Right atrium auricular region (tissue), 2 donors: ENCODE data around the gene CCNC. TPM values are rescaled to one million over a fixed set of nuclear protein-coding genes. Genes with fewer than 3 reads are reported as not detected.

Experiments
- DNase-seq: peaks from one replicate; pipeline ENCODE4 v3.0.0-alpha.2; 2019; ENCODE audit warnings: low spot score
- H3K27ac ChIP-seq, 2 donors: fragments of 200-600 bp; sonication (generic); 1 replicate in 1 of 2; 2 replicates in 1 of 2; pipeline ENCODE4 v1.5.1; 2016 to 2019
- H3K27me3 ChIP-seq, 2 donors: fragments of 200-600 bp; sonication (generic); one replicate each; pipeline versions ENCODE4 v1.5.1 to v1.6.0; 2017 to 2019
- H3K36me3 ChIP-seq: fragments of 200-600 bp; sonication (generic); one replicate; pipeline ENCODE4 v1.5.1; 2016
- H3K4me1 ChIP-seq, 2 donors: fragments of 200-600 bp; sonication (generic); one replicate each; pipeline versions ENCODE4 v1.5.1 to v1.6.0; 2017 to 2019
- H3K4me3 ChIP-seq, 2 donors: fragments of 200-600 bp; sonication (generic); 1 replicate in 1 of 2; 2 replicates in 1 of 2; pipeline ENCODE4 v1.5.1; 2017 to 2019; ENCODE audit warnings: mild to moderate bottlenecking in 1 of 2, moderate library complexity in 1 of 2
- H3K9me3 ChIP-seq, 2 donors: fragments of 200-600 bp; sonication (generic); one replicate each; pipeline ENCODE4 v1.5.1; 2019
- CTCF ChIP-seq, 2 donors: fragments of 200-600 bp; sonication (generic); IDR thresholded peaks; one replicate each; pipeline ENCODE4 v1.5.1; 2019; ENCODE audit warnings: antibody characterized with exemption in 2 of 2
- total RNA-seq, 2 donors: library from RNA; depleted of rRNA; stranded (reverse); fragments of >200 nt; gene quantifications; one replicate each; pipeline ENCODE4 v1.1.0, GENCODE V29; 2016

CCNC gene
- total RNA-seq, result 10 to 100 TPM; 17.6 to 23.1 TPM

GRCh38 chr6:99568103-99568933 lies at the start of gene CCNC:
CCNC (minus strand) TSS chr6:99568660; CDS start chr6:99568527, 133 bp downstream.
- peaks cover 0 to 26% of the 10 kb centered on the region in 2 donors for H3K4me1 ChIP-seq
- peak within 1 kb of the TSS; percentile 84 to 97 for H3K4me3 ChIP-seq
- no peaks in the 10 kb centered on the region for H3K27me3 ChIP-seq
- H3K27ac ChIP-seq, result peak within 1 kb of the TSS; percentile 85
- no peaks in the 10 kb centered on the region for H3K9me3 ChIP-seq
- DNase-seq, result peak; percentile 97
- no peak for TF ChIP-seq CTCF (IDR thresholded peaks at IDR 0.05)
- H3K36me3 ChIP-seq, result no peaks in the 10 kb centered on the region

- DNase-seq, result no peak
- H3K4me1 ChIP-seq, result peaks cover 0 to 23% of the 10 kb centered on the region in 2 donors
- H3K27ac ChIP-seq, result no peak overlapping the region
- H3K4me3 ChIP-seq, result no peak overlapping the region
- TF ChIP-seq CTCF (IDR thresholded peaks at IDR 0.05), result no peak
- no peaks in the 10 kb centered on the region for H3K9me3 ChIP-seq
- H3K27me3 ChIP-seq, result peaks cover 39 to 72% of the 10 kb centered on the region in 2 donors
- H3K36me3 ChIP-seq, result no peaks in the 10 kb centered on the region
These were observed 48.7 kb upstream of the CCNC start for GRCh38 chr6:99617131-99617530.

- Histone ChIP-seq H3K9me3 (no peaks in the 10 kb centered on the region), H3K27me3 (peaks cover 38 to 80% of the 10 kb centered on the region in 2 donors), H3K36me3 (no peaks in the 10 kb centered on the region), H3K4me1 (peaks cover 0 to 23% of the 10 kb centered on the region in 2 donors), H3K27ac (no peak overlapping the region), H3K4me3 (peak overlapping the region in 1 of 2 donors; percentile 52)
- no peak for DNase-seq
- TF ChIP-seq CTCF (IDR thresholded peaks at IDR 0.05), result no peak
These were observed 46.1 kb upstream of the CCNC start for GRCh38 chr6:99614430-99615186.

- H3K36me3 ChIP-seq, result no peaks in the 10 kb centered on the region
- no peak for DNase-seq
- H3K4me1 ChIP-seq, result peaks cover 0 to 23% of the 10 kb centered on the region in 2 donors
- no peak for TF ChIP-seq CTCF (IDR thresholded peaks at IDR 0.05)
- peaks cover 44 to 77% of the 10 kb centered on the region in 2 donors for H3K27me3 ChIP-seq
- H3K27ac ChIP-seq, result no peak overlapping the region
- H3K9me3 ChIP-seq, result no peaks in the 10 kb centered on the region
- H3K4me3 ChIP-seq, result peak overlapping the region; percentile 14 to 52
These were observed 45.4 kb upstream of the CCNC start for GRCh38 chr6:99613705-99614429.

- Histone ChIP-seq H3K27me3 (peaks cover 43 to 79% of the 10 kb centered on the region in 2 donors), H3K36me3 (no peaks in the 10 kb centered on the region), H3K9me3 (no peaks in the 10 kb centered on the region), H3K4me3 (peak overlapping the region; percentile 14 to 52), H3K27ac (no peak overlapping the region), H3K4me1 (peaks cover 0 to 23% of the 10 kb centered on the region in 2 donors)
- DNase-seq, result no peak
- TF ChIP-seq CTCF (IDR thresholded peaks at IDR 0.05), result peak in 1 of 2 donors; percentile 56
These were observed 44.9 kb upstream of the CCNC start for GRCh38 chr6:99613409-99613704.
